H9 (cell line): ENCODE measurements around the gene KCNIP1. TPM values are rescaled to one million over a fixed set of nuclear protein-coding genes. Genes with fewer than 3 reads are reported as not detected.

Experiments
- DNase-seq: peaks from one replicate; pipeline ENCODE4 v3.0.0-alpha.2; 2017
- H2AFZ ChIP-seq: one replicate; pipeline ENCODE4 v1.6.1; 2013; ENCODE audit warnings: mild to moderate bottlenecking, low read length, control low read depth, moderate library complexity
- H2AK5ac ChIP-seq: 2 replicates; pipeline ENCODE4 v1.6.1; 2013; ENCODE audit warnings: low read length, control low read depth, mixed read lengths; ENCODE audit not compliant: insufficient read length
- H2BK120ac ChIP-seq: one replicate; pipeline ENCODE4 v1.6.1; 2013; ENCODE audit warnings: low read depth, mild to moderate bottlenecking, low read length, control low read depth, inconsistent platforms; ENCODE audit not compliant: poor library complexity, severe bottlenecking
- H2BK12ac ChIP-seq: 2 replicates; pipeline ENCODE4 v1.6.1; 2013; ENCODE audit warnings: low read length, control low read depth, mixed read lengths, low read depth; ENCODE audit not compliant: insufficient read length
- H2BK15ac ChIP-seq: 2 replicates; pipeline ENCODE4 v1.6.1; 2013; ENCODE audit warnings: low read depth, low read length, control low read depth
- H2BK20ac ChIP-seq: one replicate; pipeline ENCODE4 v1.6.1; 2013; ENCODE audit warnings: low read depth, mild to moderate bottlenecking, low read length, control low read depth, inconsistent platforms; ENCODE audit not compliant: poor library complexity, severe bottlenecking
- H2BK5ac ChIP-seq: 2 replicates; pipeline ENCODE4 v1.6.1; 2013; ENCODE audit warnings: low read length, control low read depth, mixed read lengths; ENCODE audit not compliant: insufficient read length
- H3K14ac ChIP-seq: 2 replicates; pipeline ENCODE4 v1.6.1; 2013; ENCODE audit warnings: low read length, control low read depth; ENCODE audit not compliant: insufficient read depth
- H3K18ac ChIP-seq: 2 replicates; pipeline ENCODE4 v1.6.1; 2013; ENCODE audit warnings: low read depth, mild to moderate bottlenecking, mixed read lengths, low read length, control low read depth; ENCODE audit not compliant: insufficient read length
- H3K23ac ChIP-seq: 2 replicates; pipeline ENCODE4 v1.6.1; 2013; ENCODE audit warnings: low read length, control low read depth, mixed read lengths, low read depth; ENCODE audit not compliant: insufficient read length
- H3K23me2 ChIP-seq: 2 replicates; pipeline ENCODE4 v1.6.1; 2013; ENCODE audit warnings: low read depth, mild to moderate bottlenecking, mixed read lengths, low read length, control low read depth; ENCODE audit not compliant: insufficient read length, poor library complexity, severe bottlenecking
- H3K27ac ChIP-seq: 2 replicates; pipeline ENCODE4 v1.5.1; 2013; ENCODE audit warnings: low read length, control low read depth, mixed read lengths, low read depth; ENCODE audit not compliant: insufficient read length
- H3K27me3 ChIP-seq: 2 replicates; pipeline ENCODE4 v1.6.1; 2013; ENCODE audit warnings: low read length, control low read depth, inconsistent platforms; ENCODE audit not compliant: insufficient read depth
- H3K4ac ChIP-seq: 2 replicates; pipeline ENCODE4 v1.6.1; 2013; ENCODE audit warnings: low read depth, mild to moderate bottlenecking, control low read depth, inconsistent platforms, low read length, moderate library complexity
- H3K4me1 ChIP-seq: 2 replicates; pipeline ENCODE4 v1.6.1; 2013; ENCODE audit warnings: low read length, control low read depth, inconsistent platforms; ENCODE audit not compliant: insufficient read depth
- H3K4me2 ChIP-seq: 2 replicates; pipeline ENCODE4 v1.6.1; 2013; ENCODE audit warnings: low read length, control low read depth, mixed read lengths; ENCODE audit not compliant: insufficient read length, insufficient read depth
- H3K56ac ChIP-seq: 2 replicates; pipeline ENCODE4 v1.6.1; 2013; ENCODE audit warnings: low read depth, mild to moderate bottlenecking, mixed read lengths, low read length, control low read depth; ENCODE audit not compliant: insufficient read length
- H3K79me1 ChIP-seq: 2 replicates; pipeline ENCODE4 v1.6.1; 2013; ENCODE audit warnings: low read depth, mild to moderate bottlenecking, moderate library complexity, low read length, control low read depth, inconsistent platforms; ENCODE audit not compliant: insufficient read depth, poor library complexity, severe bottlenecking
- H3K79me2 ChIP-seq: 2 replicates; pipeline ENCODE4 v1.6.1; 2013; ENCODE audit warnings: low read length, control low read depth, inconsistent platforms; ENCODE audit not compliant: insufficient read depth
- H3K9ac ChIP-seq: 2 replicates; pipeline ENCODE4 v1.6.1; 2013; ENCODE audit warnings: low read length, control low read depth, mixed read lengths; ENCODE audit not compliant: insufficient read length; ENCODE audit errors: extremely low read depth
- H3K9me3 ChIP-seq: one replicate; pipeline ENCODE4 v1.6.1; 2013; ENCODE audit warnings: low read depth, low read length, inconsistent platforms; ENCODE audit not compliant: control insufficient read depth
- H3T11ph ChIP-seq: one replicate; pipeline ENCODE4 v1.6.1; 2013; ENCODE audit warnings: mild to moderate bottlenecking, low read length, control low read depth, inconsistent platforms
- H4K20me1 ChIP-seq: one replicate; pipeline ENCODE4 v1.6.1; 2013; ENCODE audit not compliant: control insufficient read depth, insufficient read length, insufficient read depth
- H4K5ac ChIP-seq: 2 replicates; pipeline ENCODE4 v1.6.1; 2013; ENCODE audit warnings: low read depth, mild to moderate bottlenecking, mixed read lengths, low read length, control low read depth; ENCODE audit not compliant: insufficient read length
- H4K8ac ChIP-seq: replicated peaks from 2 replicates; pipeline ENCODE4 v1.6.1; 2013; ENCODE audit warnings: low read length, control low read depth, mixed read lengths, low read depth; ENCODE audit not compliant: insufficient read length
- H4K91ac ChIP-seq: 2 replicates; pipeline ENCODE4 v1.6.1; 2013; ENCODE audit warnings: low read depth, mild to moderate bottlenecking, moderate library complexity, mixed read lengths, low read length, control low read depth; ENCODE audit not compliant: insufficient read length
- H3K27ac Mint-ChIP-seq, 3 experiments: 2 replicates in 2 of 3; 3 replicates in 1 of 3; pipeline ENCODE4 v1.8.0; 2020 to 2021; ENCODE audit warnings: mixed read lengths in 3 of 3, mild to moderate bottlenecking in 1 of 3, moderate library complexity in 1 of 3
- H3K27me3 Mint-ChIP-seq: 2 replicates; pipeline ENCODE4 v1.8.0; 2021; ENCODE audit warnings: low read depth, mild to moderate bottlenecking, moderate library complexity, mixed read lengths
- H3K36me3 Mint-ChIP-seq, 3 experiments: 2 replicates in 2 of 3; 3 replicates in 1 of 3; pipeline ENCODE4 v1.8.0; 2020 to 2021; ENCODE audit warnings: low read depth in 3 of 3, mixed read lengths in 3 of 3; ENCODE audit not compliant: insufficient read depth in 1 of 3
- H3K4me1 Mint-ChIP-seq, 2 experiments: 2 replicates each; pipeline ENCODE4 v1.8.0; 2020; ENCODE audit warnings: mixed read lengths in 2 of 2
- H3K4me3 Mint-ChIP-seq, 2 experiments: 2 replicates in 1 of 2; 3 replicates in 1 of 2; pipeline ENCODE4 v1.8.0; 2020 to 2021; ENCODE audit warnings: mild to moderate bottlenecking in 2 of 2, mixed read lengths in 2 of 2, moderate library complexity in 1 of 2
- H3K9me3 Mint-ChIP-seq, 2 experiments: 2 replicates in 1 of 2; 3 replicates in 1 of 2; pipeline ENCODE4 v1.8.0; 2020; ENCODE audit warnings: mild to moderate bottlenecking in 2 of 2, mixed read lengths in 2 of 2, moderate library complexity in 1 of 2
- WGBS: extraction: QIAGEN DNeasy Blood & Tissue Kit; methylation state at CpG from one replicate; pipeline ENCODE4 v1.1.7; 2013; ENCODE audit warnings: missing lambda C conversion rate, low lambda C conversion rate, mixed read lengths; ENCODE audit not compliant: insufficient read length; ENCODE audit errors: extremely low coverage; 5-methylcytosine and 5-hydroxymethylcytosine counted together
- total RNA-seq: library from RNA; stranded (reverse); gene quantifications from 2 replicates; pipeline ENCODE4 v1.2.1, GENCODE V29; 2021
- TF ChIP-seq, protein P1 (sequence below): fragments of 200-600 bp; sonication (generic); conservative IDR thresholded peaks from 3 replicates; pipeline ENCODE4 v1.8.0; 2021; ENCODE audit warnings: antibody characterized with exemption, mild to moderate bottlenecking

The KCNIP1 gene
- total RNA-seq, 1 experiment from 2014 or later, result 0.63 TPM

- Mint-ChIP-seq H3K4me1 (peaks cover 3 to 12% of the 10 kb centered on the region in 2 experiments), H3K27ac (peak overlapping the region in 1 of 3 experiments; percentile 0; a peak in 1 of 7 replicates), H3K36me3 (no peaks in the 10 kb centered on the region; a peak in 2 of 7 replicates), H3K4me3 (no peak overlapping the region), H3K27me3 (no peaks in the 10 kb centered on the region; the same call in none of the 2 replicates), H3K9me3 (no peaks in the 10 kb centered on the region; a peak in 2 of 5 replicates)
- Histone ChIP-seq H2AFZ (no peak overlapping the region), H2BK15ac (no peak overlapping the region), H3K23me2 (no peaks in the 10 kb centered on the region), H3K79me2 (no peaks in the 10 kb centered on the region), H3K4me1 (no peaks in the 10 kb centered on the region), H3T11ph (no peak overlapping the region), H4K91ac (no peak overlapping the region), H4K8ac (no peak overlapping the region), H2BK12ac (no peak overlapping the region), H3K14ac (no peak overlapping the region), H2BK20ac (no peak overlapping the region), H3K23ac (no peak overlapping the region), H3K4ac (no peak overlapping the region), H3K4me2 (no peak overlapping the region), H3K27me3 (no peaks in the 10 kb centered on the region), H3K27ac (no peak overlapping the region), H3K56ac (no peak overlapping the region), H2BK5ac (no peak overlapping the region), H3K9ac (no peak overlapping the region), H3K79me1 (no peaks in the 10 kb centered on the region), H2AK5ac (no peak overlapping the region), H4K20me1 (no peaks in the 10 kb centered on the region), H3K9me3 (no peaks in the 10 kb centered on the region), H4K5ac (no peak overlapping the region), H3K18ac (no peak overlapping the region), H2BK120ac (no peak overlapping the region)
- no CpG with 5 or more reads among the region's 7 CpGs for WGBS
- no peak for DNase-seq
- TF ChIP-seq, protein P1, sequence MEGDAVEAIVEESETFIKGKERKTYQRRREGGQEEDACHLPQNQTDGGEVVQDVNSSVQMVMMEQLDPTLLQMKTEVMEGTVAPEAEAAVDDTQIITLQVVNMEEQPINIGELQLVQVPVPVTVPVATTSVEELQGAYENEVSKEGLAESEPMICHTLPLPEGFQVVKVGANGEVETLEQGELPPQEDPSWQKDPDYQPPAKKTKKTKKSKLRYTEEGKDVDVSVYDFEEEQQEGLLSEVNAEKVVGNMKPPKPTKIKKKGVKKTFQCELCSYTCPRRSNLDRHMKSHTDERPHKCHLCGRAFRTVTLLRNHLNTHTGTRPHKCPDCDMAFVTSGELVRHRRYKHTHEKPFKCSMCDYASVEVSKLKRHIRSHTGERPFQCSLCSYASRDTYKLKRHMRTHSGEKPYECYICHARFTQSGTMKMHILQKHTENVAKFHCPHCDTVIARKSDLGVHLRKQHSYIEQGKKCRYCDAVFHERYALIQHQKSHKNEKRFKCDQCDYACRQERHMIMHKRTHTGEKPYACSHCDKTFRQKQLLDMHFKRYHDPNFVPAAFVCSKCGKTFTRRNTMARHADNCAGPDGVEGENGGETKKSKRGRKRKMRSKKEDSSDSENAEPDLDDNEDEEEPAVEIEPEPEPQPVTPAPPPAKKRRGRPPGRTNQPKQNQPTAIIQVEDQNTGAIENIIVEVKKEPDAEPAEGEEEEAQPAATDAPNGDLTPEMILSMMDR, result no peak
These were observed 80.7 kb downstream of the KCNIP1 start for GRCh38 chr5:170584450-170585058.
